ENCODE measurements around the gene PLOD2. TPM values are rescaled to one million over a fixed set of nuclear protein-coding genes. Genes with fewer than 3 reads are reported as not detected.

Gene PLOD2
- total RNA-seq, 1 experiment from 2014 or later, result 19.3 TPM

GRCh38 chr3:146156666-146157314 is 4.2 kb downstream of the PLOD2 start:
- H3K4ac ChIP-seq (ENCODE audit: low read depth, low read length), result no peak overlapping the region
- no peak for DNase-seq
- TF ChIP-seq CTCF (conservative IDR thresholded peaks at IDR 0.05), result no peak
- H3K27me3 Mint-ChIP-seq (ENCODE audit: low read depth), result peaks cover 5% of the 10 kb centered on the region
- no peak overlapping the region for H3K4me3 Mint-ChIP-seq
- H3K4me1 Mint-ChIP-seq, result peaks cover 31 to 49% of the 10 kb centered on the region in 2 experiments
- H3K4me2 ChIP-seq (ENCODE audit: insufficient read depth, insufficient read length, low read length), result no peak overlapping the region
- H2BK12ac ChIP-seq (ENCODE audit: insufficient read length, low read depth, low read length), result no peak overlapping the region
- H4K91ac ChIP-seq (ENCODE audit: insufficient read length, low read depth, low read length), result no peak overlapping the region
- H3K27ac ChIP-seq (ENCODE audit: insufficient read length, low read depth, low read length), result no peak overlapping the region
- H3K9me3 ChIP-seq (ENCODE audit: control insufficient read depth, low read depth, low read length), result no peaks in the 10 kb centered on the region
- H2AK5ac ChIP-seq (ENCODE audit: insufficient read length, low read length), result no peak overlapping the region
- H3K18ac ChIP-seq (ENCODE audit: insufficient read length, low read depth, low read length), result no peak overlapping the region
- H3K36me3 Mint-ChIP-seq (ENCODE audit: insufficient read depth in 1 of 3, low read depth in 3 of 3), result no peaks in the 10 kb centered on the region; a peak in 1 of 7 replicates
- H4K20me1 ChIP-seq (ENCODE audit: control insufficient read depth, insufficient read depth, insufficient read length), result no peaks in the 10 kb centered on the region
- no peak overlapping the region for H3K9ac ChIP-seq (ENCODE audit: extremely low read depth, insufficient read length, low read length)
- no peaks in the 10 kb centered on the region; the same call in 1 of the 2 replicates for H3K79me2 ChIP-seq (ENCODE audit: insufficient read depth, low read length)
- no peak overlapping the region for H2BK20ac ChIP-seq (ENCODE audit: low read depth, low read length, poor library complexity, severe bottlenecking)
- H2BK15ac ChIP-seq (ENCODE audit: low read depth, low read length), result no peak overlapping the region
- no CpG with 5 or more reads among the region's 3 CpGs for WGBS (ENCODE audit: extremely low coverage, insufficient read length, low lambda C conversion rate)
- H3T11ph ChIP-seq (ENCODE audit: low read length), result no peak overlapping the region
- 0 out of 7 replicates have a peak overlapping the region, but pooled peaks of 1 of the 3 experiments have one; percentile 30 for H3K27ac Mint-ChIP-seq
- H3K79me1 ChIP-seq (ENCODE audit: insufficient read depth, low read depth, low read length, poor library complexity, severe bottlenecking), result no peaks in the 10 kb centered on the region
- H4K8ac ChIP-seq (replicated peaks; ENCODE audit: insufficient read length, low read depth, low read length), result no peak overlapping the region
- no peaks in the 10 kb centered on the region for H3K27me3 ChIP-seq (ENCODE audit: insufficient read depth, low read length)
- no peaks in the 10 kb centered on the region for H3K9me3 Mint-ChIP-seq
- no peak overlapping the region for H3K56ac ChIP-seq (ENCODE audit: insufficient read length, low read depth, low read length)
- no peak overlapping the region for H3K23ac ChIP-seq (ENCODE audit: insufficient read length, low read depth, low read length)
- H2BK120ac ChIP-seq (ENCODE audit: low read depth, low read length, poor library complexity, severe bottlenecking), result no peak overlapping the region
- no peak overlapping the region for H4K5ac ChIP-seq (ENCODE audit: insufficient read length, low read depth, low read length)
- no peak overlapping the region for H2BK5ac ChIP-seq (ENCODE audit: insufficient read length, low read length)
- no peaks in the 10 kb centered on the region for H3K23me2 ChIP-seq (ENCODE audit: insufficient read length, low read depth, low read length, poor library complexity, severe bottlenecking)
- H2AFZ ChIP-seq (ENCODE audit: low read length), result no peak overlapping the region
- H3K14ac ChIP-seq (ENCODE audit: insufficient read depth, low read length), result no peak overlapping the region
- H3K4me1 ChIP-seq (ENCODE audit: insufficient read depth, low read length), result peaks cover 2% of the 10 kb centered on the region

All from H9 (cell line).